ENCODE results near the gene ARHGAP18.

Gene ARHGAP18

DNA sequence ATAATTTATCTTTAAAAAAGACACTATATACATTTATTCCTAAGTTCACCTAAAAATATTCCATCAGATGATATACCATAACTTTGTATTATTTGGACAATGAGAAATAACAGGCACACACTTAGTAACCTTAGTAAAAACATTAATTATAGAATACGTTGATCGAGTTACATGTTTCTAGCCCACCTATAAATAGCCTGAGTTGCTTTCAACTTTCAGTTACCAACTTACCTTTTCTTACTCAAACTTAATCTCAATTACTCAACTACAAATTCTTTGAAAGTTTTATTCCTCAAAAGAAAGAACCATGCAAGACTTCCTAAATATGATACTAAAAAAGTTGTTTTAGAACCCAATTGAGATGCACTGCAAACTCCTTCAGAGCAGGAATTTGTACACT lies 12.2 kb downstream of the ARHGAP18 start:
- CTCF ChIA-PET: no interaction called here
- H3K36me3 ChIP-seq (ENCODE audit: control insufficient read depth in 2 of 2, insufficient read depth in 1 of 2, low read length in 2 of 2): no peaks in the 10 kb centered on the region
- no peaks in the 10 kb centered on the region for H3K9me3 ChIP-seq (ENCODE audit: control insufficient read depth, insufficient read depth, low read depth, low read length)
- no peak overlapping the region for H3K4me3 ChIP-seq (ENCODE audit: low read depth, low read length)
- H3K4me1 ChIP-seq (ENCODE audit: control insufficient read depth, insufficient read depth, low read length): peaks cover 5% of the 10 kb centered on the region; the same call in 1 of the 2 replicates
- POLR2A ChIA-PET: no interaction called here
- H3K27ac ChIP-seq (ENCODE audit: extremely low read depth, low read depth, low read length): no peak overlapping the region
- TF ChIP-seq ZNF701 (tag by site-specific recombination; IDR thresholded peaks at IDR 0.05) (no peak), ZNF596 (tag by site-specific recombination; IDR thresholded peaks at IDR 0.05) (no peak), TCF7L2 (IDR thresholded peaks at IDR 0.05; ENCODE audit: borderline replicate concordance, low read depth, low read length) (no peak), ZFP41 (tag by site-specific recombination; IDR thresholded peaks at IDR 0.05; ENCODE audit: borderline replicate concordance) (no peak), KLF1 (tag by site-specific recombination; IDR thresholded peaks at IDR 0.05) (no peak), ZNF24 (tag by site-specific recombination; IDR thresholded peaks at IDR 0.05) (no peak), EGR2 (tag by site-specific recombination; IDR thresholded peaks at IDR 0.05; ENCODE audit: low read depth) (no peak), HOXC10 (CRISPR knock-in tag; IDR thresholded peaks at IDR 0.05) (no peak), ZNF302 (tag by site-specific recombination; IDR thresholded peaks at IDR 0.05; ENCODE audit: low read depth) (no peak), GLIS1 (tag by site-specific recombination; IDR thresholded peaks at IDR 0.05) (no peak)
- TF ChIP-seq, protein P1, sequence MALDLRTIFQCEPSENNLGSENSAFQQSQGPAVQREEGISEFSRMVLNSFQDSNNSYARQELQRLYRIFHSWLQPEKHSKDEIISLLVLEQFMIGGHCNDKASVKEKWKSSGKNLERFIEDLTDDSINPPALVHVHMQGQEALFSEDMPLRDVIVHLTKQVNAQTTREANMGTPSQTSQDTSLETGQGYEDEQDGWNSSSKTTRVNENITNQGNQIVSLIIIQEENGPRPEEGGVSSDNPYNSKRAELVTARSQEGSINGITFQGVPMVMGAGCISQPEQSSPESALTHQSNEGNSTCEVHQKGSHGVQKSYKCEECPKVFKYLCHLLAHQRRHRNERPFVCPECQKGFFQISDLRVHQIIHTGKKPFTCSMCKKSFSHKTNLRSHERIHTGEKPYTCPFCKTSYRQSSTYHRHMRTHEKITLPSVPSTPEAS (tag by site-specific recombination; IDR thresholded peaks at IDR 0.05): no peak

DNA sequence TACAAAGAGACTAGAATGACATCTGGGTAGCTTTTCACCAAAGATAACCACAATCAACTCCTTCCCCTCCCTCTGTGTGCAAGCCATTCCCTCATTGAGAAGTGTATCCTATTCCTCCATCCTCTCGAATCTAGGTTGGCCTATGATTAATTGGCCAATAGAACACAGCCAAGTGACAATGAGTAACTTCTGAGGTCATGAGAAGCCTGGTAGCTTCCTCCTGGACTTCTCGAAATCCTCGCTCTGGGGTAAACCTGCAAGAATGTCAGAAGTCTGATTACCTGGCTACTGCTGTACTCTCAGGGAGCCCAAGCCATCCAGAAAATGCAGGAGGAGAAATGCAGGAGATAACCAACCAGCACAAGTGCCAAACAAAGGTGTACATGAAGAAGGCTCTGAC lies 13.1 kb downstream of the ARHGAP18 start:
- ChIA-PET POLR2A (interaction anchor here (0.6 to 2.0 kb wide), 2 partner anchors 13 to 323 kb away, joined by 5 to 9 read pairs; partner anchors contain the start of gene ARHGAP18), CTCF (interaction anchor here (0.6 to 0.9 kb wide), 2 partner anchors 41 to 197 kb away, joined by 3 read pairs; no protein-coding TSS in a partner anchor)
- Histone ChIP-seq H3K27ac (ENCODE audit: extremely low read depth, low read depth, low read length) (no peak overlapping the region), H3K36me3 (ENCODE audit: control insufficient read depth in 2 of 2, insufficient read depth in 1 of 2, low read length in 2 of 2) (no peaks in the 10 kb centered on the region), H3K4me1 (ENCODE audit: control insufficient read depth, insufficient read depth, low read length) (peaks cover 5% of the 10 kb centered on the region; the same call in 1 of the 2 replicates), H3K4me3 (ENCODE audit: low read depth, low read length) (no peak overlapping the region), H3K9me3 (ENCODE audit: control insufficient read depth, insufficient read depth, low read depth, low read length) (no peaks in the 10 kb centered on the region)
- TF ChIP-seq GLI2 (tag by site-specific recombination; IDR thresholded peaks at IDR 0.05; ENCODE audit: borderline replicate concordance, low read depth): no peak
- TF ChIP-seq ZNF777 (tag by site-specific recombination; IDR thresholded peaks at IDR 0.05; ENCODE audit: borderline replicate concordance): no peak
- TF ChIP-seq, protein P2, sequence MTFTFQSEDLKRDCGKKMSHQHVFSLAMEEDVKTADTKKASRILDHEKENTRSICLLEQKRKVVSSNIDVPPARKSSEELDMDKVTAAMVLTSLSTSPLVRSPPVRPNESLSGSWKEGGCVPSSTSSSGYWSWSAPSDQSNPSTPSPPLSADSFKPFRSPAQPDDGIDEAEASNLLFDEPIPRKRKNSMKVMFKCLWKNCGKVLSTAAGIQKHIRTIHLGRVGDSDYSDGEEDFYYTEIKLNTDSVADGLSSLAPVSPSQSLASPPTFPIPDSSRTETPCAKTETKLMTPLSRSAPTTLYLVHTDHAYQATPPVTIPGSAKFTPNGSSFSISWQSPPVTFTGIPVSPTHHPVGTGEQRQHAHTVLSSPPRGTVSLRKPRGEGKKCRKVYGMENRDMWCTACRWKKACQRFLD (tag by site-specific recombination; IDR thresholded peaks at IDR 0.05): no peak
- TF ChIP-seq ZNF138 (tag by site-specific recombination; IDR thresholded peaks at IDR 0.05; ENCODE audit: borderline replicate concordance): no peak
- no peak for TF ChIP-seq ZNF239 (tag by site-specific recombination; IDR thresholded peaks at IDR 0.05)
- peak; percentile 42; the same call in 1 of the 2 replicates for TF ChIP-seq ZBTB20 (tag by site-specific recombination; IDR thresholded peaks at IDR 0.05)
- TF ChIP-seq KLF8 (tag by site-specific recombination; IDR thresholded peaks at IDR 0.05): no peak
- no peak for TF ChIP-seq ZNF561 (tag by site-specific recombination; IDR thresholded peaks at IDR 0.05; ENCODE audit: borderline replicate concordance)

DNA sequence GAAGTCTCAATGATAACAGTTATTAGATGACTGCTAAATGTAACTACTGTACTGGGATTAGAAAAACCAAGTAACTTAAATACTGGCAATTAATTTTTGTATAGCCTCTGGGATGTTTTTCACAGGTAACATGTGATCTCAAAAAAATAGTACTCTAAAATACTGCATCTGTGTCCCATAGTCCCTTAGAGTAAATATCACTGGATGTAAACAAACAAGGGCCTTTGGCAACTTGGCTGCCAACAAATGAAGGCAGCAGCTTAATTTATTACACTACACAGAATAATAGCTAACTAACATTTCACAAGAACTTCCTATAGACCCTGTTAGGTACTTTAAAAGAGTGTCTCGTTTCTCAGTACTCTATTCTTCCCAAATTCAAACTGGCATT lies 14.0 kb downstream of the ARHGAP18 start:
- no peak overlapping the region for H3K4me3 ChIP-seq (ENCODE audit: low read depth, low read length)
- H3K36me3 ChIP-seq (ENCODE audit: control insufficient read depth in 2 of 2, insufficient read depth in 1 of 2, low read length in 2 of 2): no peaks in the 10 kb centered on the region
- ChIA-PET POLR2A (interaction anchor here (2.0 kb wide), 1 partner anchor 14 kb away, joined by 9 read pairs; the partner anchor contains the start of gene ARHGAP18), CTCF (interaction anchor here (0.9 kb wide), 1 partner anchor 42 kb away, joined by 3 read pairs; no protein-coding TSS in a partner anchor)
- H3K9me3 ChIP-seq (ENCODE audit: control insufficient read depth, insufficient read depth, low read depth, low read length): no peaks in the 10 kb centered on the region
- peaks cover 5% of the 10 kb centered on the region; the same call in 1 of the 2 replicates for H3K4me1 ChIP-seq (ENCODE audit: control insufficient read depth, insufficient read depth, low read length)
- no peak overlapping the region for H3K27ac ChIP-seq (ENCODE audit: extremely low read depth, low read depth, low read length)
- TF ChIP-seq ZNF10 (tag by site-specific recombination; IDR thresholded peaks at IDR 0.05) (no peak), ZEB2 (tag by site-specific recombination; IDR thresholded peaks at IDR 0.05) (no peak), ZSCAN16 (tag by site-specific recombination; IDR thresholded peaks at IDR 0.05) (no peak), ZNF776 (tag by site-specific recombination; IDR thresholded peaks at IDR 0.05; ENCODE audit: borderline replicate concordance) (no peak), ZFP37 (tag by site-specific recombination; IDR thresholded peaks at IDR 0.05) (no peak), ZNF571 (tag by site-specific recombination; IDR thresholded peaks at IDR 0.05) (no peak), ZNF184 (tag by site-specific recombination; IDR thresholded peaks at IDR 0.05) (no peak), BCL11A (tag by site-specific recombination; IDR thresholded peaks at IDR 0.05; ENCODE audit: low read depth) (no peak)
- TF ChIP-seq, protein P3, sequence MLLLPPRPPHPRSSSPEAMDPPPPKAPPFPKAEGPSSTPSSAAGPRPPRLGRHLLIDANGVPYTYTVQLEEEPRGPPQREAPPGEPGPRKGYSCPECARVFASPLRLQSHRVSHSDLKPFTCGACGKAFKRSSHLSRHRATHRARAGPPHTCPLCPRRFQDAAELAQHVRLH (tag by site-specific recombination; IDR thresholded peaks at IDR 0.05): no peak
- TF ChIP-seq, protein P4, sequence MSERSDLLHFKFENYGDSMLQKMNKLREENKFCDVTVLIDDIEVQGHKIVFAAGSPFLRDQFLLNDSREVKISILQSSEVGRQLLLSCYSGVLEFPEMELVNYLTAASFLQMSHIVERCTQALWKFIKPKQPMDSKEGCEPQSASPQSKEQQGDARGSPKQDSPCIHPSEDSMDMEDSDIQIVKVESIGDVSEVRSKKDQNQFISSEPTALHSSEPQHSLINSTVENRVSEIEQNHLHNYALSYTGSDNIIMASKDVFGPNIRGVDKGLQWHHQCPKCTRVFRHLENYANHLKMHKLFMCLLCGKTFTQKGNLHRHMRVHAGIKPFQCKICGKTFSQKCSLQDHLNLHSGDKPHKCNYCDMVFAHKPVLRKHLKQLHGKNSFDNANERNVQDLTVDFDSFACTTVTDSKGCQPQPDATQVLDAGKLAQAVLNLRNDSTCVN (tag by site-specific recombination; optimal IDR thresholded peaks at IDR 0.05): no peak
